ENCODE measurements around the gene EGFL8. TPM values are rescaled to one million over a fixed set of nuclear protein-coding genes. Genes with fewer than 3 reads are reported as not detected.

Gene EGFL8
- total RNA-seq, 4 donors from 2014 or later, result 2.6 to 79.4 (median 16.2) TPM

GRCh38 chr6:32177788-32178546 is 13.6 kb downstream of the EGFL8 start, which contains the start of gene RNF5:
TSS of gene RNF5 (plus strand) at chr6:32178405. CDS start at chr6:32178512, 107 bp downstream.
- no peaks in the 10 kb centered on the region for H3K9me3 ChIP-seq
- 0 to 5% methylated on average over 3 to 33 of the region's 33 CpGs for WGBS, 2 donors (ENCODE audit: low coverage in 1 of 2)
- H3K27ac ChIP-seq, result peak within 1 kb of the TSS; percentile 94 to 96 (median 94)
- intact Hi-C loops (cut with DNase I; ENCODE audit: low total_unique reads), result no loop called here
- H3K4me3 ChIP-seq, result peak within 1 kb of the TSS; percentile 41 to 91 (median 84)
- in situ Hi-C loops (cut with MboI; ENCODE audit: low pct_ligation_motif_present in 1 of 4, low pct_unique_long_range_greater_than_20kb in 1 of 4, low sequenced_read_pairs in 3 of 4), result no loop called here
- TF ChIP-seq EP300 (IDR thresholded peaks at IDR 0.05; ENCODE audit: low read depth), result no peak
- peak; percentile 69 for TF ChIP-seq POLR2A (IDR thresholded peaks at IDR 0.05)
- peak in 2 of 3 donors; percentile 54 to 60 for TF ChIP-seq POLR2AphosphoS5 (IDR thresholded peaks at IDR 0.05)
- no peaks in the 10 kb centered on the region for H3K27me3 ChIP-seq
- peaks cover 25 to 66% (median 37%) of the 10 kb centered on the region in 4 donors for H3K4me1 ChIP-seq
- H3K36me3 ChIP-seq, result peaks cover 0 to 6% (median 2%) of the 10 kb centered on the region in 4 donors
- peak; percentile 97 for DNase-seq

DNA sequence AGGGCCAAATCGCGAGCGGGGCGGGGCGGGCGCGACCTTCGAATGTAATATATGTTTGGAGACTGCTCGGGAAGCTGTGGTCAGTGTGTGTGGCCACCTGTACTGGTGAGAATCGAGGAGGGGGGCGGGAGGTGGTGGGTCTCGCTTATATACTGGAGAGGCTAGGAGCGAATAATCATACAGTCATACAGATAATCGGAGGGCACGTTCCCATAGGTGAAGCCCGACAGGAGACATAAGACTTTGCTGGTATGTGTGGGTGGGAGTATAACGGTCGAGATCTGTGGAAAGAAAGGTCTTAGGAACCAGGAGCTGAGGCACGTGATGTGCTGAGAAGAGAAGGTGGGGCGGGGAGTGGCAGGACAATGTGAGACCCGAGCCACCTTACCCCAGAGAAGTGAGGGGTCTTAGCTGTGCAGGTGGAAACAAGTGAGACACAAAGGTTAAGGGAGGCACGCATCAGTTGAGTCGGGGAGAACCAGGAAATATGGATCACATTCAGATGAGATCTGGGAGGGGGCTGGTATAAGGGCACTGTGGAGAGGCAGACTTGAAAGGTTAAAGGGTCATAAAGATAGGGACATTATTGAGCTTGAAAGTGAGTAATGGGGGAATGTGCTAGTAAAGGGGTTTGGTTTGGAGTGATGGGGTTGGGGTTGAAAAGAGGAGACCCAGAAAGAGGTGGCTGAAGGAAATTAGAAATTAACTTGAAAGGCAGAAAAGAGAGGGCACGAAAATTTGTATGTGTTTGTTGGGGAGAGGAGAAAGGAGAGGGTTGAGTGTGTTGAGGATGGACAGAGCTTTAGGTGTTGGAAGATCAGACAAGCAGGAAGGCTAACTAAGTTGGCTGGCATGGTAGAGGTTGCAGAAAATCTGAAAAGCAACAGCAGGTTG is 14.4 kb downstream of the EGFL8 start:
- H3K27ac ChIP-seq, result peak overlapping the region; percentile 94 to 96 (median 94)

DNA sequence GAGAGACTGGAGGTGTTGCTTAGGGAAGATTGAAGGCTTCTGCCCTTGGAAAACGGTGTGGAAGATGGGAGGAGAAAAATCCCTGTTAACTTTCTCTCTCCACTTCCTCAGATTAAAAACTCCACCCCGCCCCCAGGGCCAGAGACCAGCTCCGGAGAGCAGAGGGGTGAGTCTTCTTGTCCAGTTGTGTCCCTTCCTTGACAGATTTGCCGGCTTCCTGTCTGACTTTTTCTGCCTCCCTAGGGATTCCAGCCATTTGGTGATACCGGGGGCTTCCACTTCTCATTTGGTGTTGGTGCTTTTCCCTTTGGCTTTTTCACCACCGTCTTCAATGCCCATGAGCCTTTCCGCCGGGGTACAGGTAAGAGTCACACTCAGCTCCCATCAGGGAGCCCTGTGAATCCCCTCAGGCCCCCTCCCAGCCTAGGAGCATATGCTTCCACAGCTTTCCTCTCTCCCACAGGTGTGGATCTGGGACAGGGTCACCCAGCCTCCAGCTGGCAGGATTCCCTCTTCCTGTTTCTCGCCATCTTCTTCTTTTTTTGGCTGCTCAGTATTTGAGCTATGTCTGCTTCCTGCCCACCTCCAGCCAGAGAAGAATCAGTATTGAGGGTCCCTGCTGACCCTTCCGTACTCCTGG is 15.5 kb downstream of the EGFL8 start:
- intact Hi-C loops (cut with DNase I; ENCODE audit: low total_unique reads) (no loop called here), in situ Hi-C loops (cut with MboI; ENCODE audit: low pct_ligation_motif_present in 1 of 4, low pct_unique_long_range_greater_than_20kb in 1 of 4, low sequenced_read_pairs in 3 of 4) (no loop called here)
- no peaks in the 10 kb centered on the region for H3K9me3 ChIP-seq
- no peak for DNase-seq
- H3K36me3 ChIP-seq, result peaks cover 0 to 9% (median 3%) of the 10 kb centered on the region in 4 donors
- no peak for TF ChIP-seq POLR2A (IDR thresholded peaks at IDR 0.05)
- TF ChIP-seq POLR2AphosphoS5 (IDR thresholded peaks at IDR 0.05), result no peak
- TF ChIP-seq, protein P1, sequence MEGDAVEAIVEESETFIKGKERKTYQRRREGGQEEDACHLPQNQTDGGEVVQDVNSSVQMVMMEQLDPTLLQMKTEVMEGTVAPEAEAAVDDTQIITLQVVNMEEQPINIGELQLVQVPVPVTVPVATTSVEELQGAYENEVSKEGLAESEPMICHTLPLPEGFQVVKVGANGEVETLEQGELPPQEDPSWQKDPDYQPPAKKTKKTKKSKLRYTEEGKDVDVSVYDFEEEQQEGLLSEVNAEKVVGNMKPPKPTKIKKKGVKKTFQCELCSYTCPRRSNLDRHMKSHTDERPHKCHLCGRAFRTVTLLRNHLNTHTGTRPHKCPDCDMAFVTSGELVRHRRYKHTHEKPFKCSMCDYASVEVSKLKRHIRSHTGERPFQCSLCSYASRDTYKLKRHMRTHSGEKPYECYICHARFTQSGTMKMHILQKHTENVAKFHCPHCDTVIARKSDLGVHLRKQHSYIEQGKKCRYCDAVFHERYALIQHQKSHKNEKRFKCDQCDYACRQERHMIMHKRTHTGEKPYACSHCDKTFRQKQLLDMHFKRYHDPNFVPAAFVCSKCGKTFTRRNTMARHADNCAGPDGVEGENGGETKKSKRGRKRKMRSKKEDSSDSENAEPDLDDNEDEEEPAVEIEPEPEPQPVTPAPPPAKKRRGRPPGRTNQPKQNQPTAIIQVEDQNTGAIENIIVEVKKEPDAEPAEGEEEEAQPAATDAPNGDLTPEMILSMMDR (IDR thresholded peaks at IDR 0.05), result no peak
- no peak for TF ChIP-seq EP300 (IDR thresholded peaks at IDR 0.05; ENCODE audit: low read depth)
- WGBS, 2 donors (ENCODE audit: low coverage in 1 of 2), result 78 to 86% methylated on average over 5 to 10 of the region's 10 CpGs
- peak overlapping the region in 1 of 4 donors; percentile 91 for H3K4me3 ChIP-seq
- H3K27ac ChIP-seq, result peak overlapping the region; percentile 94 to 96 (median 94)
- peaks cover 23 to 51% (median 34%) of the 10 kb centered on the region in 4 donors for H3K4me1 ChIP-seq
- H3K27me3 ChIP-seq, result no peaks in the 10 kb centered on the region

More for the DNA sequence above, 14.4 kb downstream of the EGFL8 start:
- no peak for DNase-seq
- 3 to 8% methylated on average over 8 to 24 of the region's 24 CpGs for WGBS, 2 donors (ENCODE audit: low coverage in 1 of 2)
- peak overlapping the region; percentile 41 to 91 (median 84) for H3K4me3 ChIP-seq
- intact Hi-C loops (cut with DNase I; ENCODE audit: low total_unique reads) (no loop called here), in situ Hi-C loops (cut with MboI; ENCODE audit: low pct_ligation_motif_present in 1 of 4, low pct_unique_long_range_greater_than_20kb in 1 of 4, low sequenced_read_pairs in 3 of 4) (no loop called here)
- TF ChIP-seq EP300 (IDR thresholded peaks at IDR 0.05; ENCODE audit: low read depth), result no peak
- no peak for TF ChIP-seq POLR2AphosphoS5 (IDR thresholded peaks at IDR 0.05)
- TF ChIP-seq POLR2A (IDR thresholded peaks at IDR 0.05), result no peak
- TF ChIP-seq, protein P1 (IDR thresholded peaks at IDR 0.05), result no peak
- no peaks in the 10 kb centered on the region for H3K9me3 ChIP-seq
- H3K36me3 ChIP-seq, result peaks cover 0 to 9% (median 3%) of the 10 kb centered on the region in 4 donors
- H3K4me1 ChIP-seq, result peaks cover 25 to 58% (median 37%) of the 10 kb centered on the region in 4 donors
- H3K27me3 ChIP-seq, result no peaks in the 10 kb centered on the region

DNA sequence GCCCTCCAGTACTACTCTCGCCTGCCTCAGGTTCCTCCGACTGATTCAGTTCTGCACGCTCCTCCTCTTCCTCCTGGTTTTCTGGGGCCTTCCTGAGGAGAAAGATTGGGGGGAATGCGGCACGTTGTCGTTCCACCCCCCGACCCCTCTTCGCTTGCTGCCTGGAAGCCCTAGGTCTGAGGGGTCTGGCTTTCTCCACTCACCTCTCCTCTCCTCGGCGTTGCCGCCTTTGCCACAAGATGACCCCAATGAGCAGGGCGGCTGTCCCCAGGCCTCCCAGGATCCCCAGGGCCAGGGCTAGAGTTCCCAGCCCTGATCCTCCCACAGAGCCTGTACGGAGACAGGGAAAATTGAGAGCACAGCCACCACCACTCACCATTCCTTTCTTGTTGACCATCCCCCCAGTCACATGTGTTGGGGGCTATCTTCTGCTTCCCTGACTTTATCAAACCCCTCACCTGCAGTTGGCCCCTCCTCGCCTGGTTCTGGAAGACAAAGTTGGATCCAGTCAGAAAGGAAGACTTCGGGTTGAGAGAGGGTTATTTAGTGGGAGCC is 16.8 kb downstream of the EGFL8 start:
- Histone ChIP-seq H3K4me3 (no peak overlapping the region), H3K9me3 (no peaks in the 10 kb centered on the region), H3K4me1 (peaks cover 17 to 47% (median 31%) of the 10 kb centered on the region in 4 donors), H3K27ac (peak overlapping the region in 1 of 4 donors; percentile 14), H3K27me3 (no peaks in the 10 kb centered on the region), H3K36me3 (peaks cover 0 to 9% (median 3%) of the 10 kb centered on the region in 4 donors)
- TF ChIP-seq POLR2A (IDR thresholded peaks at IDR 0.05) (no peak), POLR2AphosphoS5 (IDR thresholded peaks at IDR 0.05) (no peak), EP300 (IDR thresholded peaks at IDR 0.05; ENCODE audit: low read depth) (no peak)
- TF ChIP-seq, protein P1 (IDR thresholded peaks at IDR 0.05), result no peak
- DNase-seq, result no peak
- in situ Hi-C loops (cut with MboI; ENCODE audit: low pct_ligation_motif_present in 1 of 4, low pct_unique_long_range_greater_than_20kb in 1 of 4, low sequenced_read_pairs in 3 of 4), result no loop called here
- intact Hi-C loops (cut with DNase I; ENCODE audit: low total_unique reads), result no loop called here
- WGBS, 2 donors (ENCODE audit: low coverage in 1 of 2), result 91% methylated on average over 4 to 15 of the region's 15 CpGs
